GM21723 (cell line): ENCODE measurements around the gene DOCK4.

Experiments used
- ATAC-seq: cut with Tn5 transposase; IDR thresholded peaks from one replicate; pipeline ENCODE4 v1.9.1; 2021; ENCODE audit warnings: mild to moderate bottlenecking, moderate library complexity; ENCODE audit not compliant: unreplicated experiment

DOCK4 gene

GRCh38 chr7:111711426-111712065 is 494.7 kb downstream of the DOCK4 start:
- no peak for ATAC-seq

GRCh38 chr7:111710839-111711380 is 495.3 kb downstream of the DOCK4 start:
- no peak for ATAC-seq

- no peak for ATAC-seq
Measured at GRCh38 chr7:111708072-111708471, 498.1 kb downstream of the DOCK4 start.

GRCh38 chr7:111705807-111706206 is 500.4 kb downstream of the DOCK4 start:
- ATAC-seq = no peak

- no peak for ATAC-seq
Measured at GRCh38 chr7:111697771-111698170, 508.4 kb downstream of the DOCK4 start.

GRCh38 chr7:111694376-111694775 is 511.8 kb downstream of the DOCK4 start:
- no peak for ATAC-seq

- no peak for ATAC-seq
Measured at GRCh38 chr7:111690364-111691111, 515.7 kb downstream of the DOCK4 start.

- ATAC-seq = no peak
Measured at GRCh38 chr7:111685349-111685748, 520.9 kb downstream of the DOCK4 start.

GRCh38 chr7:111682588-111683340 is 523.4 kb downstream of the DOCK4 start:
- no peak for ATAC-seq

- ATAC-seq = no peak
Measured at GRCh38 chr7:111681242-111681641, 525.0 kb downstream of the DOCK4 start.

- no peak for ATAC-seq
Measured at GRCh38 chr7:111678986-111679385, 527.2 kb downstream of the DOCK4 start.

- ATAC-seq = no peak
Measured at GRCh38 chr7:111678281-111678680, 527.9 kb downstream of the DOCK4 start.

- ATAC-seq = no peak
Measured at GRCh38 chr7:111677848-111678247, 528.4 kb downstream of the DOCK4 start.

GRCh38 chr7:111676811-111677210 is 529.4 kb downstream of the DOCK4 start:
- no peak for ATAC-seq
